Panc1 (cell line): Measurements from ENCODE around the gene RPA3. TPM values are rescaled to one million over a fixed set of nuclear protein-coding genes. Genes with fewer than 3 reads are reported as not detected.

Experiments used
- ATAC-seq: fragments of 200-7000 bp; cut with Tn5 transposase; 2 replicates; pipeline ENCODE4 v1.9.1; 2020; ENCODE audit warnings: mild to moderate bottlenecking, moderate library complexity
- BruUV-seq: library from RNA; stranded (reverse); fragments of 400-500 nt; replicated peaks from 2 replicates; lab custom pipeline; 2021; lab: Mats Ljungman, UMichigan
- CTCF ChIA-PET: fragments of 300-600 bp; sonication (Branson Sonifier 250); formaldehyde crosslinking; loops from one replicate; lab custom pipeline; 2022; ENCODE audit warnings: antibody characterized with exemption; lab: Charles Lee
- POLR2A ChIA-PET: fragments of 300-600 bp; sonication (Branson Sonifier 250); formaldehyde crosslinking; loops from one replicate; lab custom pipeline; 2022; ENCODE audit warnings: antibody characterized with exemption; lab: Charles Lee
- DNase-seq: peaks from one replicate; pipeline ENCODE4 v3.0.0-alpha.2; 2010; ENCODE audit warnings: low read depth, low spot score
- H3K27ac ChIP-seq: 2 replicates; pipeline ENCODE4 v1.5.1; 2011; ENCODE audit warnings: mild to moderate bottlenecking, low read length, inconsistent platforms
- H3K27me3 ChIP-seq: fragments of 200-500 bp; sonication (Bioruptor generic); 2 replicates; pipeline ENCODE4 v1.6.0; 2014; ENCODE audit warnings: low read length, inconsistent platforms; ENCODE audit not compliant: control insufficient read depth, insufficient read depth
- H3K36me3 ChIP-seq: fragments of 200-500 bp; sonication (Bioruptor generic); 2 replicates; pipeline ENCODE4 v1.5.1; 2014; ENCODE audit warnings: inconsistent platforms, mild to moderate bottlenecking, low read length, moderate library complexity; ENCODE audit not compliant: control insufficient read depth, insufficient read depth
- H3K4me1 ChIP-seq: 2 replicates; pipeline ENCODE4 v1.5.1; 2011; ENCODE audit warnings: inconsistent platforms, mild to moderate bottlenecking, low read length, moderate library complexity; ENCODE audit not compliant: control insufficient read depth, insufficient read depth
- H3K4me3 ChIP-seq, 2 experiments: 2 replicates each; pipeline ENCODE4 v1.5.1; 2011 to 2012; ENCODE audit warnings: low read depth in 2 of 2, low read length in 2 of 2, mild to moderate bottlenecking in 2 of 2, inconsistent platforms in 1 of 2, moderate library complexity in 1 of 2
- H3K9me3 ChIP-seq: fragments of 200-500 bp; sonication (Bioruptor generic); 2 replicates; pipeline ENCODE4 v1.5.1; 2014; ENCODE audit warnings: low read depth, mild to moderate bottlenecking, inconsistent platforms, low read length, moderate library complexity; ENCODE audit not compliant: control insufficient read depth, insufficient read depth
- POLR2AphosphoS5 ChIP-seq: IDR thresholded peaks from 2 replicates; pipeline ENCODE4 v1.6.1; 2012; ENCODE audit warnings: mild to moderate bottlenecking, low read depth, low read length, moderate library complexity
- SIN3A ChIP-seq: IDR thresholded peaks from 2 replicates; pipeline ENCODE4 v1.6.1; 2012; ENCODE audit warnings: low read depth, mild to moderate bottlenecking, low read length, moderate library complexity, borderline replicate concordance; ENCODE audit not compliant: insufficient read depth
- TCF7L2 ChIP-seq: IDR thresholded peaks from 2 replicates; pipeline ENCODE4 v1.6.1; 2011; ENCODE audit warnings: mild to moderate bottlenecking, low read depth, low read length, inconsistent platforms
- in situ Hi-C: cut with HindIII; loops from 2 replicates; pipeline ENCODE4 v1.10.0; 2016; ENCODE audit warnings: low sequenced_read_pairs, low pct_unique_long_range_greater_than_20kb
- intact Hi-C: fragments of 100-400 bp; cut with micrococcal nuclease; formaldehyde crosslinking; loops from one replicate; pipeline ENCODE4 v1.10.0; 2022; ENCODE audit not compliant: unreplicated experiment
- total RNA-seq: library from RNA; stranded (reverse); gene quantifications from one replicate; pipeline ENCODE4 v1.2.1, GENCODE V29; 2021; ENCODE audit not compliant: unreplicated experiment
- TF ChIP-seq, protein P1 (sequence below), 2 experiments: IDR thresholded peaks; 2 replicates each; pipeline ENCODE4 v1.6.1; 2011 to 2012; ENCODE audit warnings: low read depth in 2 of 2, control low read depth in 1 of 2, low read length in 1 of 2, mild to moderate bottlenecking in 1 of 2, moderate library complexity in 1 of 2; ENCODE audit not compliant: insufficient read depth in 1 of 2
- TF ChIP-seq, protein P2 (sequence below): fragments of 450-650 bp; IDR thresholded peaks from 2 replicates; pipeline ENCODE4 v1.5.1; 2017; ENCODE audit warnings: mild to moderate bottlenecking

Gene RPA3
- total RNA-seq, 1 experiment from 2014 or later: 93.5 TPM

DNA sequence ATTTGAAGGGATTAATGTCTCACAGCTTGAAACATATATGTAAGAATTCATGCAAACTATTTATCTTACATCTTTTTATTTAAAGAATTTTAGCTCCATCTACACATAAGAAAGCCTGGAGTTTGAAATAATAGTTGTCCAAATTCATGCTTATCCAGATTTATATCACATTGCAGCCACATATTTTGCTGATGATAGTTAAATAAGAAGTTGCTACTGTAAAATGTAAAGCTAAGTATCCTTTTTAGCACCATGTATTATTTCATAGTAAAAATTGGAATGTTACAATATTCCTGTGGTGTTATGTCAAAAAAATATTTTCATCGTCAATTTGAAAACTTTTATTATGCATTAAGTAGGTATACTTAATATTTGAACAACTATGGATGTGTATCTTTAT lies 105.2 kb downstream of the RPA3 start:
- POLR2A ChIA-PET: no interaction called here
- CTCF ChIA-PET: no interaction called here
- ATAC-seq (no peak), DNase-seq (no peak)
- no peak overlapping the region for H3K27ac ChIP-seq
- intact Hi-C loops: no loop called here
- H3K4me3 ChIP-seq: no peak overlapping the region
- in situ Hi-C loops: no loop called here
- BruUV-seq: no TSS peak
- no peaks in the 10 kb centered on the region for H3K36me3 ChIP-seq
- H3K4me1 ChIP-seq: no peaks in the 10 kb centered on the region
- no peak for TF ChIP-seq POLR2AphosphoS5
- TF ChIP-seq, protein P1, sequence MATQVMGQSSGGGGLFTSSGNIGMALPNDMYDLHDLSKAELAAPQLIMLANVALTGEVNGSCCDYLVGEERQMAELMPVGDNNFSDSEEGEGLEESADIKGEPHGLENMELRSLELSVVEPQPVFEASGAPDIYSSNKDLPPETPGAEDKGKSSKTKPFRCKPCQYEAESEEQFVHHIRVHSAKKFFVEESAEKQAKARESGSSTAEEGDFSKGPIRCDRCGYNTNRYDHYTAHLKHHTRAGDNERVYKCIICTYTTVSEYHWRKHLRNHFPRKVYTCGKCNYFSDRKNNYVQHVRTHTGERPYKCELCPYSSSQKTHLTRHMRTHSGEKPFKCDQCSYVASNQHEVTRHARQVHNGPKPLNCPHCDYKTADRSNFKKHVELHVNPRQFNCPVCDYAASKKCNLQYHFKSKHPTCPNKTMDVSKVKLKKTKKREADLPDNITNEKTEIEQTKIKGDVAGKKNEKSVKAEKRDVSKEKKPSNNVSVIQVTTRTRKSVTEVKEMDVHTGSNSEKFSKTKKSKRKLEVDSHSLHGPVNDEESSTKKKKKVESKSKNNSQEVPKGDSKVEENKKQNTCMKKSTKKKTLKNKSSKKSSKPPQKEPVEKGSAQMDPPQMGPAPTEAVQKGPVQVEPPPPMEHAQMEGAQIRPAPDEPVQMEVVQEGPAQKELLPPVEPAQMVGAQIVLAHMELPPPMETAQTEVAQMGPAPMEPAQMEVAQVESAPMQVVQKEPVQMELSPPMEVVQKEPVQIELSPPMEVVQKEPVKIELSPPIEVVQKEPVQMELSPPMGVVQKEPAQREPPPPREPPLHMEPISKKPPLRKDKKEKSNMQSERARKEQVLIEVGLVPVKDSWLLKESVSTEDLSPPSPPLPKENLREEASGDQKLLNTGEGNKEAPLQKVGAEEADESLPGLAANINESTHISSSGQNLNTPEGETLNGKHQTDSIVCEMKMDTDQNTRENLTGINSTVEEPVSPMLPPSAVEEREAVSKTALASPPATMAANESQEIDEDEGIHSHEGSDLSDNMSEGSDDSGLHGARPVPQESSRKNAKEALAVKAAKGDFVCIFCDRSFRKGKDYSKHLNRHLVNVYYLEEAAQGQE (IDR thresholded peaks at IDR 0.05; ENCODE audit: insufficient read depth in 1 of 2, low read depth in 2 of 2, low read length in 1 of 2): no peak
- TF ChIP-seq TCF7L2: no peak
- H3K27me3 ChIP-seq: no peaks in the 10 kb centered on the region
- H3K9me3 ChIP-seq: no peaks in the 10 kb centered on the region

DNA sequence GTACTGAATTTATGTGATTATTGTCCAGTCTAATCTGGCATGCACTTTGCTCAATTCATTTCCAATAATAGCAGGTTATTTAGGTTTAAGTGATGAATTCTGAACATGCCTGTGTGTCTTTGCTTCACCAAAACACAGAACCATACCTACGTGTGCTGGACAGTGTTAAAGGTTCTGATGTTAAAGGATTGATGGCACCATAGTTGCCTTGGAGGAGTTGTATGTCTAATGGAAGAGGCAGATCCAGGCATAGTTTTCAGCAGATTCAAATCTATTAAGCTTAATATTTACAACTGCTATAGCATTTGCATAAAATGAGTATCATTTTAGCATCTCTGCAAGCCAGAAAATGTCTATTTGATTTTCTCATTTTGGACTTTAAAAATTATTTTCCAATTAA lies 105.9 kb downstream of the RPA3 start:
- Histone ChIP-seq H3K27me3 (no peaks in the 10 kb centered on the region), H3K9me3 (no peaks in the 10 kb centered on the region), H3K36me3 (no peaks in the 10 kb centered on the region; the same call in 1 of the 2 replicates), H3K4me1 (no peaks in the 10 kb centered on the region), H3K4me3 (no peak overlapping the region), H3K27ac (no peak overlapping the region)
- in situ Hi-C loops (no loop called here), intact Hi-C loops (no loop called here)
- BruUV-seq: no TSS peak
- DNase-seq: no peak
- ChIA-PET CTCF (no interaction called here), POLR2A (interaction anchor here (1.0 kb wide), 1 partner anchor 273 kb away, joined by 3 read pairs; no protein-coding TSS in a partner anchor)
- ATAC-seq: no peak
- TF ChIP-seq, protein P2, sequence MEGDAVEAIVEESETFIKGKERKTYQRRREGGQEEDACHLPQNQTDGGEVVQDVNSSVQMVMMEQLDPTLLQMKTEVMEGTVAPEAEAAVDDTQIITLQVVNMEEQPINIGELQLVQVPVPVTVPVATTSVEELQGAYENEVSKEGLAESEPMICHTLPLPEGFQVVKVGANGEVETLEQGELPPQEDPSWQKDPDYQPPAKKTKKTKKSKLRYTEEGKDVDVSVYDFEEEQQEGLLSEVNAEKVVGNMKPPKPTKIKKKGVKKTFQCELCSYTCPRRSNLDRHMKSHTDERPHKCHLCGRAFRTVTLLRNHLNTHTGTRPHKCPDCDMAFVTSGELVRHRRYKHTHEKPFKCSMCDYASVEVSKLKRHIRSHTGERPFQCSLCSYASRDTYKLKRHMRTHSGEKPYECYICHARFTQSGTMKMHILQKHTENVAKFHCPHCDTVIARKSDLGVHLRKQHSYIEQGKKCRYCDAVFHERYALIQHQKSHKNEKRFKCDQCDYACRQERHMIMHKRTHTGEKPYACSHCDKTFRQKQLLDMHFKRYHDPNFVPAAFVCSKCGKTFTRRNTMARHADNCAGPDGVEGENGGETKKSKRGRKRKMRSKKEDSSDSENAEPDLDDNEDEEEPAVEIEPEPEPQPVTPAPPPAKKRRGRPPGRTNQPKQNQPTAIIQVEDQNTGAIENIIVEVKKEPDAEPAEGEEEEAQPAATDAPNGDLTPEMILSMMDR: no peak
- TF ChIP-seq POLR2AphosphoS5 (no peak), TCF7L2 (no peak), SIN3A (no peak)
- TF ChIP-seq, protein P1 (IDR thresholded peaks at IDR 0.05; ENCODE audit: insufficient read depth in 1 of 2, low read depth in 2 of 2, low read length in 1 of 2): no peak
